ENCODE measurements around the gene PEX3.

- TF ChIP-seq CTCF (IDR thresholded peaks at IDR 0.05) (no peak), POLR2A (IDR thresholded peaks at IDR 0.05) (no peak), POLR2AphosphoS5 (IDR thresholded peaks at IDR 0.05; ENCODE audit: insufficient read depth in 1 of 2, low read depth in 1 of 2) (no peak)
Measured at GRCh38 chr6:143419526-143419925, 31.1 kb upstream of the PEX3 start.
